NK-92 (cell line): Measurements from ENCODE around the gene YWHAH.

Experiments
- DNase-seq: peaks from one replicate; lab custom pipeline; 2025; ENCODE audit not compliant: unreplicated experiment; lab: John Stamatoyannopoulos, UW

YWHAH gene

GRCh38 chr22:31943978-31944699 lies at the start of gene YWHAH:
TSS of gene YWHAH (plus strand) at chr22:31944535. CDS start at chr22:31944734, 199 bp downstream.
- no peak for DNase-seq

GRCh38 chr22:31895411-31896123 lies 48.8 kb upstream of the YWHAH start:
- DNase-seq, result no peak

GRCh38 chr22:31896472-31896871 lies 47.9 kb upstream of the YWHAH start:
- no peak for DNase-seq

- no peak for DNase-seq
These were observed 46.2 kb upstream of the YWHAH start for GRCh38 chr22:31897842-31898805.

GRCh38 chr22:31898926-31899325 lies 45.4 kb upstream of the YWHAH start:
- no peak for DNase-seq

GRCh38 chr22:31899669-31900068 lies 44.7 kb upstream of the YWHAH start:
- no peak for DNase-seq

GRCh38 chr22:31901388-31902137 lies 42.8 kb upstream of the YWHAH start:
- no peak for DNase-seq

GRCh38 chr22:31904651-31905050 lies 39.7 kb upstream of the YWHAH start:
- no peak for DNase-seq

- DNase-seq, result no peak
These were observed 39.0 kb upstream of the YWHAH start for GRCh38 chr22:31905356-31905755.

GRCh38 chr22:31906086-31906485 lies 38.2 kb upstream of the YWHAH start:
- no peak for DNase-seq

- no peak for DNase-seq
These were observed 37.8 kb upstream of the YWHAH start for GRCh38 chr22:31906569-31906968.

GRCh38 chr22:31909977-31910376 lies 34.4 kb upstream of the YWHAH start:
- DNase-seq, result no peak

- no peak for DNase-seq
These were observed 32.5 kb upstream of the YWHAH start for GRCh38 chr22:31911565-31912406.

GRCh38 chr22:31912407-31912743 lies 32.0 kb upstream of the YWHAH start:
- no peak for DNase-seq

GRCh38 chr22:31915586-31915985 lies 28.7 kb upstream of the YWHAH start:
- DNase-seq, result no peak

- no peak for DNase-seq
These were observed 27.0 kb upstream of the YWHAH start for GRCh38 chr22:31917227-31917921.

- DNase-seq, result no peak
These were observed 24.6 kb upstream of the YWHAH start for GRCh38 chr22:31919730-31920129.

- no peak for DNase-seq
These were observed 24.0 kb upstream of the YWHAH start for GRCh38 chr22:31920306-31920705.

GRCh38 chr22:31921106-31921505 lies 23.2 kb upstream of the YWHAH start:
- DNase-seq, result no peak
